HG03139 (cell line): Measurements from ENCODE around the gene COL6A2.
"Not testable (repeated sequence)": the region's sequence is repeated elsewhere in the genome, so short reads cannot be mapped to it uniquely, and the experiment has no call there.

Source experiments
- ATAC-seq: cut with Tn5 transposase; IDR thresholded peaks from one replicate; pipeline ENCODE4 v1.9.1; 2021; ENCODE audit not compliant: unreplicated experiment

The COL6A2 gene

GRCh38 chr21:46171996-46172862 is 74.3 kb downstream of the COL6A2 start:
- no peak for ATAC-seq

GRCh38 chr21:46172863-46173528 is 75.1 kb downstream of the COL6A2 start:
- no peak for ATAC-seq

GRCh38 chr21:46173573-46173972 is 75.7 kb downstream of the COL6A2 start:
- no peak for ATAC-seq

- ATAC-seq, result not testable (repeated sequence)
These were observed 78.7 kb downstream of the COL6A2 start for GRCh38 chr21:46176443-46177129.

GRCh38 chr21:46178961-46179360 is 81.0 kb downstream of the COL6A2 start:
- ATAC-seq, result no peak
